H1 (cell line): ENCODE measurements around the gene MAP1A. TPM values are rescaled to one million over a fixed set of nuclear protein-coding genes. Genes with fewer than 3 reads are reported as not detected.

Experiments
- CTCF ChIA-PET: fragments of 300-600 bp; sonication (Branson Sonifier 250); formaldehyde crosslinking; loops from one replicate; lab custom pipeline; 2021; ENCODE audit not compliant: partially characterized antibody; lab: Charles Lee
- POLR2A ChIA-PET: fragments of 300-600 bp; sonication (Branson Sonifier 250); formaldehyde crosslinking; loops from one replicate; lab custom pipeline; 2021; ENCODE audit warnings: inconsistent platforms; ENCODE audit not compliant: partially characterized antibody; lab: Charles Lee
- DNase-seq, 2 experiments: peaks; one replicate each; pipeline versions ENCODE4 v3.0.0 to v3.0.0-alpha.2; 2010 to 2022; ENCODE audit warnings: low spot score in 2 of 2, low read depth in 1 of 2, mixed read lengths in 1 of 2
- FAIRE-seq: peaks from 2 replicates; lab custom pipeline; 2011; peaks lifted over from hg19 to GRCh38; lab: Jason Lieb, UNC
- H2AFZ ChIP-seq: 2 replicates; pipeline ENCODE4 v1.8.1; 2012; ENCODE audit warnings: low read length, inconsistent platforms
- H2AK5ac ChIP-seq: 2 replicates; pipeline ENCODE4 v1.6.1; 2013; ENCODE audit warnings: low read depth, low read length
- H2BK120ac ChIP-seq: replicated peaks from 2 replicates; pipeline ENCODE3; 2013; ENCODE audit warnings: low read depth, low read length, inconsistent platforms
- H2BK12ac ChIP-seq: 2 replicates; pipeline ENCODE4 v1.6.1; 2013; ENCODE audit warnings: low read depth, low read length
- H2BK15ac ChIP-seq: 2 replicates; pipeline ENCODE4 v1.6.1; 2013; ENCODE audit warnings: low read length
- H2BK20ac ChIP-seq: 2 replicates; pipeline ENCODE4 v1.6.1; 2013; ENCODE audit warnings: low read length
- H2BK5ac ChIP-seq: 2 replicates; pipeline ENCODE4 v1.6.1; 2013; ENCODE audit warnings: low read depth, low read length
- H3K14ac ChIP-seq: 2 replicates; pipeline ENCODE4 v1.6.1; 2013; ENCODE audit warnings: inconsistent platforms; ENCODE audit not compliant: insufficient read length
- H3K18ac ChIP-seq: 2 replicates; pipeline ENCODE4 v1.6.1; 2013; ENCODE audit warnings: low read length; ENCODE audit errors: extremely low read depth
- H3K23ac ChIP-seq: 2 replicates; pipeline ENCODE4 v1.6.1; 2013; ENCODE audit warnings: inconsistent platforms; ENCODE audit not compliant: insufficient read length
- H3K23me2 ChIP-seq: 2 replicates; pipeline ENCODE4 v1.6.1; 2013; ENCODE audit warnings: low read depth, low read length
- H3K27ac ChIP-seq: 2 replicates; pipeline ENCODE4 v1.6.1; 2011; ENCODE audit warnings: low read depth, low read length, inconsistent platforms
- H3K27me3 ChIP-seq, 4 experiments: replicated peaks in 1 of 4; 1 replicate in 1 of 4; 2 replicates in 3 of 4; pipeline versions ENCODE4 v1.6.1 to v1.8.1; 2011 to 2013; ENCODE audit warnings: low read length in 3 of 4, mild to moderate bottlenecking in 3 of 4, inconsistent platforms in 2 of 4, mixed read lengths in 2 of 4, moderate library complexity in 1 of 4; ENCODE audit not compliant: control insufficient read depth in 3 of 4, insufficient read depth in 3 of 4; ENCODE audit errors: extremely low read depth in 1 of 4
- H3K36me3 ChIP-seq, 4 experiments: 2 replicates each; pipeline versions ENCODE4 v1.6.1 to v1.8.1; 2011 to 2013; ENCODE audit warnings: mild to moderate bottlenecking in 4 of 4, low read length in 3 of 4, moderate library complexity in 2 of 4, control low read depth in 1 of 4, inconsistent platforms in 1 of 4; ENCODE audit not compliant: insufficient read depth in 4 of 4, control insufficient read depth in 2 of 4
- H3K4ac ChIP-seq: replicated peaks from 2 replicates; pipeline ENCODE3; 2013; ENCODE audit warnings: low read length, low read depth, mixed read lengths, inconsistent platforms; ENCODE audit not compliant: insufficient read length
- H3K4me1 ChIP-seq, 4 experiments: replicated peaks in 1 of 4; 1 replicate in 1 of 4; 2 replicates in 3 of 4; pipeline versions ENCODE4 v1.6.1 to v1.8.1; 2011 to 2013; ENCODE audit warnings: low read length in 3 of 4, inconsistent platforms in 2 of 4, mixed read lengths in 1 of 4; ENCODE audit not compliant: insufficient read depth in 4 of 4, control insufficient read depth in 3 of 4
- H3K4me2 ChIP-seq, 2 experiments: 2 replicates each; pipeline versions ENCODE4 v1.6.1 to v1.8.1; 2011 to 2013; ENCODE audit warnings: low read depth in 2 of 2, low read length in 2 of 2, control low read depth in 1 of 2, inconsistent platforms in 1 of 2, mild to moderate bottlenecking in 1 of 2; ENCODE audit not compliant: insufficient read depth in 1 of 2
- H3K4me3 ChIP-seq, 4 experiments: fragments of 200-600, 300-600 bp in 1 of 4; sonication (generic), shearing (Covaris generic), sonication (Bioruptor Twin) in 1 of 4; 2 replicates each; pipeline versions ENCODE4 v1.5.1 to v1.8.1; 2011 to 2016; ENCODE audit warnings: low read length in 4 of 4, low read depth in 3 of 4, control low read depth in 2 of 4, inconsistent platforms in 2 of 4, mild to moderate bottlenecking in 2 of 4, mixed read lengths in 1 of 4, moderate library complexity in 1 of 4; ENCODE audit not compliant: insufficient read depth in 2 of 4; ENCODE audit errors: extremely low read depth in 1 of 4
- H3K56ac ChIP-seq: replicated peaks from 2 replicates; pipeline ENCODE3; 2013; ENCODE audit warnings: low read depth, mild to moderate bottlenecking, mixed read lengths, low read length, inconsistent platforms; ENCODE audit not compliant: insufficient read length
- H3K79me1 ChIP-seq: 2 replicates; pipeline ENCODE4 v1.6.1; 2013; ENCODE audit warnings: low read depth, low read length, control low read depth
- H3K79me2 ChIP-seq, 2 experiments: 2 replicates each; pipeline versions ENCODE4 v1.6.1 to v1.8.1; 2012 to 2013; ENCODE audit warnings: low read length in 2 of 2, mild to moderate bottlenecking in 2 of 2, inconsistent platforms in 1 of 2; ENCODE audit not compliant: insufficient read depth in 2 of 2, control insufficient read depth in 1 of 2
- H3K9ac ChIP-seq, 4 experiments: replicated peaks in 1 of 4; 1 replicate in 1 of 4; 2 replicates in 3 of 4; pipeline versions ENCODE4 v1.6.1 to v1.8.1; 2011 to 2013; ENCODE audit warnings: low read depth in 3 of 4, low read length in 3 of 4, control low read depth in 2 of 4, mild to moderate bottlenecking in 2 of 4, moderate library complexity in 2 of 4, inconsistent platforms in 1 of 4; ENCODE audit errors: extremely low read depth in 1 of 4
- H3K9me3 ChIP-seq, 2 experiments: 2 replicates each; pipeline versions ENCODE4 v1.6.1 to v1.8.1; 2012 to 2013; ENCODE audit warnings: mild to moderate bottlenecking in 2 of 2, moderate library complexity in 2 of 2, control low read depth in 1 of 2, inconsistent platforms in 1 of 2, low read depth in 1 of 2, low read length in 1 of 2, mixed read lengths in 1 of 2; ENCODE audit not compliant: insufficient read depth in 2 of 2
- H4K20me1 ChIP-seq, 2 experiments: replicated peaks in 1 of 2; 2 replicates each; pipeline versions ENCODE3 to v1.8.1; 2011 to 2013; ENCODE audit warnings: inconsistent platforms in 2 of 2, low read length in 2 of 2, mild to moderate bottlenecking in 1 of 2; ENCODE audit not compliant: insufficient read depth in 2 of 2, control insufficient read depth in 1 of 2
- H4K5ac ChIP-seq: 2 replicates; pipeline ENCODE4 v1.6.1; 2013; ENCODE audit warnings: low read length, low read depth, mixed read lengths, inconsistent platforms; ENCODE audit not compliant: insufficient read length
- H4K8ac ChIP-seq: 2 replicates; pipeline ENCODE4 v1.8.0; 2013; ENCODE audit warnings: mild to moderate bottlenecking, moderate library complexity, low read length, inconsistent platforms; ENCODE audit not compliant: insufficient read depth; ENCODE audit errors: extremely low read depth
- H4K91ac ChIP-seq: replicated peaks from 2 replicates; pipeline ENCODE3; 2013; ENCODE audit warnings: low read length, mixed read lengths, inconsistent platforms; ENCODE audit not compliant: insufficient read length
- EGR1 ChIP-seq: IDR thresholded peaks from 2 replicates; pipeline ENCODE4 v1.6.1; 2011; ENCODE audit warnings: low read depth, low read length, borderline replicate concordance
- POU5F1 ChIP-seq: IDR thresholded peaks from 2 replicates; pipeline ENCODE4 v1.6.1; 2011; ENCODE audit warnings: low read depth, mild to moderate bottlenecking, low read length, moderate library complexity
- SIX5 ChIP-seq: IDR thresholded peaks from 2 replicates; pipeline ENCODE4 v1.6.1; 2011; ENCODE audit warnings: mild to moderate bottlenecking, low read depth, low read length
- SP1 ChIP-seq: IDR thresholded peaks from 2 replicates; pipeline ENCODE4 v1.6.1; 2011; ENCODE audit warnings: low read depth, low read length
- SP2 ChIP-seq: IDR thresholded peaks from 2 replicates; pipeline ENCODE4 v1.6.1; 2012; ENCODE audit warnings: mild to moderate bottlenecking, low read length, inconsistent platforms
- SP4 ChIP-seq: IDR thresholded peaks from 2 replicates; pipeline ENCODE4 v1.6.1; 2012; ENCODE audit warnings: low read length, inconsistent platforms
- TBP ChIP-seq: IDR thresholded peaks from 2 replicates; pipeline ENCODE4 v1.6.1; 2011; ENCODE audit warnings: low read depth, low read length, improper control_type of control experiment
- WGBS, 2 experiments: shearing (Covaris generic) in 1 of 2; methylation state at CpG; one replicate each; pipeline versions ENCODE4 v1.1.6 to v1.1.7; 2013 to 2015; ENCODE audit warnings: low lambda C conversion rate in 2 of 2, mixed read lengths in 2 of 2, inconsistent platforms in 1 of 2, low coverage in 1 of 2, missing lambda C conversion rate in 1 of 2; ENCODE audit not compliant: insufficient replicate concordance in 2 of 2, insufficient coverage in 1 of 2, insufficient read length in 1 of 2; ENCODE audit errors: extremely low coverage in 1 of 2, missing lambda C conversion rate in 1 of 2; 5-methylcytosine and 5-hydroxymethylcytosine counted together
- polyA plus RNA-seq, 7 experiments: library from polyadenylated mRNA; depleted of rRNA in 3 of 7; stranded (reverse) in 5 of 7; unstranded in 2 of 7; fragments of >200 nt in 5 of 7; fragments of 200-250 nt in 2 of 7; gene quantifications; 1 replicate in 5 of 7; 2 replicates in 1 of 7; 4 replicates in 1 of 7; pipeline versions ENCODE4 v1.2.1 to v1.2.3, GENCODE V29; 2011 to 2013; ENCODE audit warnings: missing spikeins in 2 of 7, mixed read lengths in 2 of 7
- total RNA-seq: library from RNA; stranded (reverse); fragmentation: NEBNext Ultra II Directional; extraction: Animal tissue kit (Norgen Biotek cat#: 25700); gene quantifications from 2 replicates; pipeline ENCODE4 v1.2.1, GENCODE V29; 2021

Gene MAP1A
- total and polyA plus RNA-seq, 2 of the 8 experiments (the other 6 are each of a cell fraction or from before 2014, with no cell fraction given), result 0.80 to 2.4 TPM

- H3K14ac ChIP-seq, result no peak overlapping the region
- no peaks in the 10 kb centered on the region for H3K79me2 ChIP-seq
- no peak overlapping the region for H2BK15ac ChIP-seq
- POLR2A ChIA-PET, result interaction anchor here (1.0 kb wide), 1 partner anchor 11 kb away, joined by 7 read pairs; no protein-coding TSS in a partner anchor
- H3K18ac ChIP-seq, result no peak overlapping the region
- H3K36me3 ChIP-seq, result no peaks in the 10 kb centered on the region
- no peak overlapping the region for H4K5ac ChIP-seq
- H4K20me1 ChIP-seq, result no peaks in the 10 kb centered on the region
- CTCF ChIA-PET, result interaction anchor here (5.7 kb wide), 1 partner anchor 14 kb away, joined by 56 read pairs; no protein-coding TSS in a partner anchor
- no peak for DNase-seq
- no peak overlapping the region for H2AFZ ChIP-seq
- no peak overlapping the region for H4K8ac ChIP-seq
- no peak overlapping the region for H2BK120ac ChIP-seq
- H2BK5ac ChIP-seq, result no peak overlapping the region
- no peak overlapping the region for H2AK5ac ChIP-seq
- no peak overlapping the region for H3K27ac ChIP-seq
- H3K4me3 ChIP-seq, result no peak overlapping the region
- H3K4me2 ChIP-seq, result no peak overlapping the region
- no peak for FAIRE-seq
- no peak overlapping the region for H3K9ac ChIP-seq
- no peaks in the 10 kb centered on the region for H3K23me2 ChIP-seq
- no peaks in the 10 kb centered on the region for H3K79me1 ChIP-seq
- H4K91ac ChIP-seq, result no peak overlapping the region
- H3K56ac ChIP-seq, result peak overlapping the region; percentile 53
- no peak overlapping the region for H3K4ac ChIP-seq
- H2BK12ac ChIP-seq, result no peak overlapping the region
- H3K4me1 ChIP-seq, result peaks cover 0 to 2% (median under 1%) of the 10 kb centered on the region in 4 experiments; a peak in 3 of 7 replicates
- no peak overlapping the region for H3K23ac ChIP-seq
- 86% methylated on average over 3 of the region's 3 CpGs; no CpG with 5 or more reads in 1 of the 2 experiments for WGBS, 2 experiments
- no peaks in the 10 kb centered on the region for H3K27me3 ChIP-seq
- no peak for TF ChIP-seq SP2
- TF ChIP-seq SP4, result no peak
- TF ChIP-seq EGR1, result no peak
- no peak for TF ChIP-seq TBP
- no peak for TF ChIP-seq SP1
- TF ChIP-seq SIX5, result no peak
- TF ChIP-seq POU5F1, result no peak
- no peak overlapping the region for H2BK20ac ChIP-seq
- no peaks in the 10 kb centered on the region for H3K9me3 ChIP-seq
Observed at GRCh38 chr15:43498990-43499389, 18.4 kb upstream of the MAP1A start.
